Smooth muscle cell (in vitro differentiated cells): ENCODE data around the gene METTL17. TPM values are rescaled to one million over a fixed set of nuclear protein-coding genes. Genes with fewer than 3 reads are reported as not detected.

Source experiments
- DNase-seq: peaks from one replicate; lab custom pipeline; 2025; ENCODE audit not compliant: unreplicated experiment; lab: John Stamatoyannopoulos, UW
- H2AFZ ChIP-seq: fragments of 200-600 bp; sonication (generic); 2 replicates; pipeline ENCODE4 v1.6.0; 2016; ENCODE audit warnings: antibody characterized with exemption, low read depth, mild to moderate bottlenecking
- H3F3A ChIP-seq: fragments of 200-600 bp; sonication (generic); 2 replicates; pipeline ENCODE4 v1.6.0; 2017; ENCODE audit warnings: antibody characterized with exemption, low read depth
- H3K27ac ChIP-seq: fragments of 200-600 bp; sonication (generic); 2 replicates; pipeline ENCODE4 v1.5.1; 2016; ENCODE audit warnings: low read depth, mild to moderate bottlenecking
- H3K27me3 ChIP-seq: fragments of 200-600 bp; sonication (generic); 2 replicates; pipeline ENCODE4 v1.6.1; 2016; ENCODE audit warnings: low read depth, mild to moderate bottlenecking
- H3K36me3 ChIP-seq: fragments of 200-600 bp; sonication (generic); 2 replicates; pipeline ENCODE4 v1.5.1; 2016; ENCODE audit warnings: low read depth
- H3K4me1 ChIP-seq: fragments of 200-600 bp; sonication (generic); 2 replicates; pipeline ENCODE4 v1.5.1; 2016; ENCODE audit warnings: low read depth
- H3K4me2 ChIP-seq: fragments of 200-600 bp; sonication (generic); 2 replicates; pipeline ENCODE4 v1.6.0; 2016; ENCODE audit warnings: mild to moderate bottlenecking
- H3K4me3 ChIP-seq: fragments of 200-600 bp; sonication (generic); 2 replicates; pipeline ENCODE4 v1.5.1; 2016; ENCODE audit warnings: mild to moderate bottlenecking
- H3K79me2 ChIP-seq: fragments of 200-600 bp; sonication (generic); 2 replicates; pipeline ENCODE4 v1.6.0; 2016; ENCODE audit warnings: low read depth, mild to moderate bottlenecking
- H3K9ac ChIP-seq: fragments of 200-600 bp; sonication (generic); 2 replicates; pipeline ENCODE4 v1.6.0; 2016; ENCODE audit warnings: low read depth
- H3K9me3 ChIP-seq: fragments of 200-600 bp; sonication (generic); replicated peaks from 2 replicates; pipeline ENCODE4 v1.5.1; 2016; ENCODE audit warnings: low read depth
- H4K20me1 ChIP-seq: fragments of 200-600 bp; sonication (generic); 2 replicates; pipeline ENCODE4 v1.6.0; 2016; ENCODE audit warnings: low read depth
- WGBS: methylation state at CpG from one replicate; pipeline ENCODE4 v1.1.7; 2016; ENCODE audit warnings: low lambda C conversion rate; 5-methylcytosine and 5-hydroxymethylcytosine counted together
- polyA plus RNA-seq: library from polyadenylated mRNA; unstranded; fragments of >200 nt; fragmentation: Nextera tagmentation; extraction: Ambion mirVana; gene quantifications from 2 replicates; pipeline ENCODE4 v1.2.1, GENCODE V29; 2016
- total RNA-seq: library from RNA; depleted of rRNA; stranded (reverse); fragments of >200 nt; gene quantifications from 2 replicates; pipeline ENCODE4 v1.2.3, GENCODE V29; 2014
- TF ChIP-seq, protein P1 (sequence below): fragments of 200-600 bp; sonication (generic); IDR thresholded peaks from 2 replicates; pipeline ENCODE4 v1.5.1; 2017; ENCODE audit warnings: borderline replicate concordance, mild to moderate bottlenecking, antibody characterized with exemption; ENCODE audit not compliant: insufficient read depth, poor library complexity, severe bottlenecking

METTL17 gene
- total and polyA plus RNA-seq, 2 experiments from 2014 or later, result 46.5 to 96.3 TPM

GRCh38 chr14:20986811-20987210 lies 3.0 kb upstream of the METTL17 start:
- peak overlapping the region; percentile 59 for H3K4me2 ChIP-seq
- H3K9ac ChIP-seq, result no peak overlapping the region
- no peaks in the 10 kb centered on the region for H3K36me3 ChIP-seq
- 17% methylated on average over 2 of the region's 2 CpGs for WGBS
- no peak overlapping the region for H3K4me3 ChIP-seq
- TF ChIP-seq, protein P1, sequence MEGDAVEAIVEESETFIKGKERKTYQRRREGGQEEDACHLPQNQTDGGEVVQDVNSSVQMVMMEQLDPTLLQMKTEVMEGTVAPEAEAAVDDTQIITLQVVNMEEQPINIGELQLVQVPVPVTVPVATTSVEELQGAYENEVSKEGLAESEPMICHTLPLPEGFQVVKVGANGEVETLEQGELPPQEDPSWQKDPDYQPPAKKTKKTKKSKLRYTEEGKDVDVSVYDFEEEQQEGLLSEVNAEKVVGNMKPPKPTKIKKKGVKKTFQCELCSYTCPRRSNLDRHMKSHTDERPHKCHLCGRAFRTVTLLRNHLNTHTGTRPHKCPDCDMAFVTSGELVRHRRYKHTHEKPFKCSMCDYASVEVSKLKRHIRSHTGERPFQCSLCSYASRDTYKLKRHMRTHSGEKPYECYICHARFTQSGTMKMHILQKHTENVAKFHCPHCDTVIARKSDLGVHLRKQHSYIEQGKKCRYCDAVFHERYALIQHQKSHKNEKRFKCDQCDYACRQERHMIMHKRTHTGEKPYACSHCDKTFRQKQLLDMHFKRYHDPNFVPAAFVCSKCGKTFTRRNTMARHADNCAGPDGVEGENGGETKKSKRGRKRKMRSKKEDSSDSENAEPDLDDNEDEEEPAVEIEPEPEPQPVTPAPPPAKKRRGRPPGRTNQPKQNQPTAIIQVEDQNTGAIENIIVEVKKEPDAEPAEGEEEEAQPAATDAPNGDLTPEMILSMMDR, result no peak
- H3F3A ChIP-seq, result peaks cover 16% of the 10 kb centered on the region
- H3K4me1 ChIP-seq, result peaks cover 19% of the 10 kb centered on the region
- peak overlapping the region; percentile 90 for H3K27ac ChIP-seq
- H4K20me1 ChIP-seq, result no peaks in the 10 kb centered on the region
- H3K9me3 ChIP-seq, result no peaks in the 10 kb centered on the region
- no peak for DNase-seq
- peaks cover 18% of the 10 kb centered on the region for H3K79me2 ChIP-seq
- H3K27me3 ChIP-seq, result no peaks in the 10 kb centered on the region
- no peak overlapping the region for H2AFZ ChIP-seq

DNA sequence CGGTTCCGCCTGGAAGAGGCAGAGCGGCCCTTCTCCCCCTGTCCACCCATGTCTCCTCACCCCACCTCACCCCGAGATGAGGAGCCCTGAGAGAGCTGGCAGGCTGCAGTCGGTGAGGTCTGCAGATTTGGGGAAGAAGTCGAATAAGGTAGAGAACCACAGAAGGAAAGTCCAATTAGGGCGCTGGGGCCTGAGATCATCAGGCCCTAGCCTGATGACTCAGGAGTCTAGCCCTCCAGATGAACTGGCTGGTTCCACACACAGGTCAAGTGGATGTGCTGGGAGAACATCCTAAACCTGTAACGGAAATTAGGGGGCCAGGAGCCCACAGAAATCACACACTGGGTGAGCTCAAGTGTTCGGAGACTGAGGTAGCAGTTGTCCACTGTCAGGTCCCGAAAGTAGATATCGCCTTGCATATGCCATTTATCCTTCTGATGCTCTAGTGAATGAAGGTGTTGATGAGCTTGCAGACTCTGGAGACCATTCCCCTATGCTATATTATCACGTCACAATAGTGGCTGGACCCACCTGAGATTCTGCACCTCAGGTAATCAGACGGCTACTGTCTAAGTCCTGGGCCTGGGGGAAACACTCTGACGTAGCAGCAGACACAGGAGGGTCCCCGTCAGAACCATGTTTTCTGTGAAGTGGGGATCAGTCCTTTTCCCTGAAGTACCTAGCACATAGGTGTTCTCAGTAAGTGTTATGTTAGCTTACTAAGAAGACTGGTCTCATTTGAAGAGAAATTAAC lies 886 bp upstream of the METTL17 start:
- Histone ChIP-seq H3K4me2 (peak overlapping the region; percentile 90), H3K27me3 (no peaks in the 10 kb centered on the region), H3K79me2 (peaks cover 39% of the 10 kb centered on the region), H3K4me1 (peaks cover 21% of the 10 kb centered on the region), H4K20me1 (no peaks in the 10 kb centered on the region), H3K36me3 (peaks cover 4% of the 10 kb centered on the region), H3K4me3 (peak overlapping the region; percentile 68), H3K9me3 (no peaks in the 10 kb centered on the region), H2AFZ (no peak overlapping the region), H3F3A (peaks cover 16% of the 10 kb centered on the region), H3K9ac (peak overlapping the region; percentile 40), H3K27ac (peak overlapping the region; percentile 90)
- 95% methylated on average over 15 of the region's 15 CpGs for WGBS
- TF ChIP-seq, protein P1, result no peak
- no peak for DNase-seq

DNA sequence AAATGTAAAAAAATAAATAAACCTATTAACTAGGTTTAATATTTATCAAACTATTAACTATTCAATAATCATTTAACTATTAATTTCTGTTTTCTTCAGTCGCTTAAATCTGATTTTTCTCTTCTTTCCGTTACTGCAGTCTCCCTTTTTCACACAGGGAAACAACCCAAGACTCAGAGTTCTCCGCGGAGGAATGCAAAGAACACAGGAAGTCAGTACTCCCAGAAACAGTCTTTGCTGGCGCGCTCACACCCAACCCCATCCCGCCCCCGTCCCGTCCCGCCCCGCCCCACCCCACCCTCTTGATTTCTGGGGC lies 351 bp upstream of the METTL17 start:
- H3F3A ChIP-seq, result peaks cover 16% of the 10 kb centered on the region
- no peaks in the 10 kb centered on the region for H3K9me3 ChIP-seq
- no peaks in the 10 kb centered on the region for H4K20me1 ChIP-seq
- H3K9ac ChIP-seq, result peak overlapping the region; percentile 40
- under 1% methylated on average over 11 of the region's 11 CpGs for WGBS
- H2AFZ ChIP-seq, result no peak overlapping the region
- no peaks in the 10 kb centered on the region for H3K27me3 ChIP-seq
- peaks cover 44% of the 10 kb centered on the region for H3K79me2 ChIP-seq
- H3K4me2 ChIP-seq, result peak overlapping the region; percentile 90
- DNase-seq, result no peak
- peaks cover 21% of the 10 kb centered on the region for H3K4me1 ChIP-seq
- H3K36me3 ChIP-seq, result peaks cover 6% of the 10 kb centered on the region
- H3K4me3 ChIP-seq, result peak overlapping the region; percentile 68
- peak overlapping the region; percentile 90 for H3K27ac ChIP-seq
- TF ChIP-seq, protein P1, result no peak

DNA sequence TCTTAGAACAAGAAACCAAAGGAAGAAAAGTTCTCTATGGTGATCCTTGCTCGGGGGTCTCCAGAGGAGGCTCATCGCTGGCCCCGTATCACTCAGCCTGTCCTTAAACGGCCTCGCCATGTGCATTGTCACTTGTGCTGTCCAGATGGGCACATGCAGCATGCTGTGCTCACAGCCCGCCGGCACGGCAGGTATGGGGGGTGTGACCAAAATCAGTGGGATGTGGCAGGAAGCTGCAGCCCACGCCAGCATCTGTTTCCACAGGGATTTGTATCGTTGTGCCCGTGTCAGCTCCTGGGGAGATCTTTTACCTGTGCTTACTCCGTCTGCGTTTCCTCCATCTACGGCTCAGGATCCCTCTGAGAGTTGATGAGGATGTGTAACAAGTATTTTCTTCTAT lies 6.7 kb downstream of the METTL17 start:
- H3K9me3 ChIP-seq, result no peaks in the 10 kb centered on the region
- peaks cover 40% of the 10 kb centered on the region for H3K79me2 ChIP-seq
- H3K27me3 ChIP-seq, result no peaks in the 10 kb centered on the region
- TF ChIP-seq, protein P1, result no peak
- H3K36me3 ChIP-seq, result peaks cover 14% of the 10 kb centered on the region
- 94% methylated on average over 14 of the region's 14 CpGs for WGBS
- H3K4me2 ChIP-seq, result no peak overlapping the region
- no peak for DNase-seq
- no peak overlapping the region for H3K9ac ChIP-seq
- no peaks in the 10 kb centered on the region for H4K20me1 ChIP-seq
- no peak overlapping the region for H3K4me3 ChIP-seq
- peaks cover 24% of the 10 kb centered on the region for H3F3A ChIP-seq
- peaks cover 21% of the 10 kb centered on the region for H3K4me1 ChIP-seq
- peak overlapping the region; percentile 38 for H3K27ac ChIP-seq
- no peak overlapping the region for H2AFZ ChIP-seq
